Measurements from ENCODE around the gene CLPTM1L. TPM values are rescaled to one million over a fixed set of nuclear protein-coding genes. Genes with fewer than 3 reads are reported as not detected.

CLPTM1L gene
- total RNA-seq, 4 donors from 2014 or later: 96.9 to 139 (median 126) TPM

- WGBS: 86% methylated on average over 11 of the region's 16 CpGs
- DNase-seq (ENCODE audit: extremely low spot score): no peak
- no peak overlapping the region for H3K4me3 ChIP-seq
- peaks cover 0 to 13% (median 4%) of the 10 kb centered on the region in 4 donors for H3K9me3 ChIP-seq
- H3K4me1 ChIP-seq: no peaks in the 10 kb centered on the region
- no peak overlapping the region for H3K27ac ChIP-seq (replicated peaks in 1 of 4)
- no peaks in the 10 kb centered on the region for H3K27me3 ChIP-seq
- H3K36me3 ChIP-seq: no peaks in the 10 kb centered on the region
- TF ChIP-seq, protein P1, sequence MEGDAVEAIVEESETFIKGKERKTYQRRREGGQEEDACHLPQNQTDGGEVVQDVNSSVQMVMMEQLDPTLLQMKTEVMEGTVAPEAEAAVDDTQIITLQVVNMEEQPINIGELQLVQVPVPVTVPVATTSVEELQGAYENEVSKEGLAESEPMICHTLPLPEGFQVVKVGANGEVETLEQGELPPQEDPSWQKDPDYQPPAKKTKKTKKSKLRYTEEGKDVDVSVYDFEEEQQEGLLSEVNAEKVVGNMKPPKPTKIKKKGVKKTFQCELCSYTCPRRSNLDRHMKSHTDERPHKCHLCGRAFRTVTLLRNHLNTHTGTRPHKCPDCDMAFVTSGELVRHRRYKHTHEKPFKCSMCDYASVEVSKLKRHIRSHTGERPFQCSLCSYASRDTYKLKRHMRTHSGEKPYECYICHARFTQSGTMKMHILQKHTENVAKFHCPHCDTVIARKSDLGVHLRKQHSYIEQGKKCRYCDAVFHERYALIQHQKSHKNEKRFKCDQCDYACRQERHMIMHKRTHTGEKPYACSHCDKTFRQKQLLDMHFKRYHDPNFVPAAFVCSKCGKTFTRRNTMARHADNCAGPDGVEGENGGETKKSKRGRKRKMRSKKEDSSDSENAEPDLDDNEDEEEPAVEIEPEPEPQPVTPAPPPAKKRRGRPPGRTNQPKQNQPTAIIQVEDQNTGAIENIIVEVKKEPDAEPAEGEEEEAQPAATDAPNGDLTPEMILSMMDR (IDR thresholded peaks at IDR 0.05): no peak
- TF ChIP-seq EP300 (IDR thresholded peaks at IDR 0.05) (no peak), POLR2A (IDR thresholded peaks at IDR 0.05; ENCODE audit: low read depth) (no peak), POLR2AphosphoS5 (IDR thresholded peaks at IDR 0.05) (no peak)
- intact Hi-C loops (cut with DNase I): no loop called here
Observed at GRCh38 chr5:1281038-1281882, 63.6 kb downstream of the CLPTM1L start.

DNA sequence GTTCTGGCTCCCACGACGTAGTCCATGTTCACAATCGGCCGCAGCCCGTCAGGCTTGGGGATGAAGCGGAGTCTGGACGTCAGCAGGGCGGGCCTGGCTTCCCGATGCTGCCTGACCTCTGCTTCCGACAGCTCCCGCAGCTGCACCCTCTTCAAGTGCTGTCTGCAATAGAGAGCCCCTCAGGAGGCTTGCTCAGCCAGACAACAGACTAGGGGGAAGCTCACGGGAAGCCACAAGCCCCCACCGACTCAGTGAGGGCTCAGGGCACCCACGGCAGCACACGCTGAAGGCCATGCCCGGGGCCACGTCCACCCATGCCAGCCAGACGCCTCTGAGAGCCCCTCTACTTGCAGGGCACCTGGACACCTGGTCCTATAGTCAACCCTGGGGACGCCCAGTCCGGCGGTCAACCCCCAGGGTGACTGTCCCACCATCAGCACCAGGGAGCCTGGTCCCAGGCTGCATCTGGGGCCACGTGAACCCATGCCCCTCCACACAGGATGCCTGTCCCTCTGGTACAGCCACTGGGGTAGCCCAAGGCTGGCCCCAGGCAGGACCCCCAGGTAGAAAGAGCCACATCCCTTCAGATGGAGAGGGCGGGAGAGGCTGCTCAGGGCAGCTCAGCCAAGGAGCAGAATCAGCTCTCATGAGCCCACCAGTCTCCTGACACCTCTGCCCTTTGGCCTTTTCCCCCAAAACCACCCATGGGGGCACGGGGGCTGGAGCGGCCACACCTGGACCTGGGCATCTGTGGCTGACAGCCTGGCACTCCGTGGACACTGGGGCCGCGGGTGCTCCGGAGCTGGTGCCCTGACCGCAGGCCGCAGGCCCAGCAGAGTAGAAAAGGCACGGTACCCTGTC lies 64.5 kb downstream of the CLPTM1L start:
- no peak for DNase-seq (ENCODE audit: extremely low spot score)
- no peak for TF ChIP-seq EP300 (IDR thresholded peaks at IDR 0.05)
- no peak for TF ChIP-seq POLR2AphosphoS5 (IDR thresholded peaks at IDR 0.05)
- no peak for TF ChIP-seq POLR2A (IDR thresholded peaks at IDR 0.05; ENCODE audit: low read depth)
- TF ChIP-seq, protein P1 (IDR thresholded peaks at IDR 0.05): no peak

DNA sequence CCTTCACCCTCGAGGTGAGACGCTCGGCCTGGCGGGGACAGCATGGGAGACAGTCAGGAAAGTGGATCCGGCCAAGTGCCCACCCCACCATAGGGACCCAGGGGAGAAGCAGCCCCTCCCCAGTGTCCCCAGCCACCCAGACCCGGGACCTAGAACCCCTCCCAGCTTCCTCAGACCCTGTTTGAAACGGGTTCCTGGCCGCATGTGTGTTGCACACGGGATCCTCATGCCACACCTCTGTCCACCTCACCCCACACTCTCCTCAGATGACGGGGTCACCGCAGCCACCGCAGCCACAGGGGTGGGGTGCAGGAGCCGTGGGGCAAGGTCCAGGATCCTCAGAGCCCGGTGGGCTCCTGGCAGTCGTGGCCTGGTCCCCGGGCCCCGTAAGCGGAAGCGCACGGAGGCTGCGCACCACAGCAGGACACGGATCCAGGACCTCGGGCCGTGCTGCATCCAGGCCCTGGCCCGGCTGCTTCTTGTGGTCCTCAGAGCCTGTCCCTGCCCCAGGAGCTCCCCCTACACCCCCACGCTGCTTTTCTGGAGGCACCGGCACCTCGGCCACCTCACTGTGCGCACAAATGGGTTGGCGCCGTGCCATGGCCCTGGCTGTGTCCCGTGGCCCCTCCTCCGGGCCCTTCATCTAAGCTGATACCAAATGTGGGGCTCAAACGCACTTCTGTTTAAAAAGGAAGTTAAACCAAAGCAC lies 65.3 kb downstream of the CLPTM1L start:
- Histone ChIP-seq H3K9me3 (peaks cover 0 to 13% (median 4%) of the 10 kb centered on the region in 4 donors), H3K4me1 (no peaks in the 10 kb centered on the region), H3K27me3 (no peaks in the 10 kb centered on the region), H3K36me3 (no peaks in the 10 kb centered on the region), H3K4me3 (no peak overlapping the region), H3K27ac (replicated peaks in 1 of 4) (no peak overlapping the region)
- 88% methylated on average over 23 of the region's 34 CpGs for WGBS
- TF ChIP-seq EP300 (IDR thresholded peaks at IDR 0.05) (no peak), POLR2A (IDR thresholded peaks at IDR 0.05; ENCODE audit: low read depth) (no peak), POLR2AphosphoS5 (IDR thresholded peaks at IDR 0.05) (no peak)
- TF ChIP-seq, protein P1 (IDR thresholded peaks at IDR 0.05): no peak
- intact Hi-C loops (cut with DNase I): no loop called here
- DNase-seq (ENCODE audit: extremely low spot score): no peak

More for the DNA sequence above, 64.5 kb downstream of the CLPTM1L start:
- Histone ChIP-seq H3K36me3 (no peaks in the 10 kb centered on the region), H3K9me3 (peaks cover 0 to 13% (median 4%) of the 10 kb centered on the region in 4 donors), H3K27me3 (no peaks in the 10 kb centered on the region), H3K27ac (replicated peaks in 1 of 4) (no peak overlapping the region), H3K4me3 (no peak overlapping the region), H3K4me1 (no peaks in the 10 kb centered on the region)
- intact Hi-C loops (cut with DNase I): no loop called here
- 89% methylated on average over 18 of the region's 32 CpGs for WGBS

GRCh38 chr5:1278656-1279442 lies 66.0 kb downstream of the CLPTM1L start:
- 92% methylated on average over 16 of the region's 42 CpGs for WGBS
- H3K9me3 ChIP-seq: peaks cover 0 to 13% (median 4%) of the 10 kb centered on the region in 4 donors
- H3K27me3 ChIP-seq: no peaks in the 10 kb centered on the region
- no peak for DNase-seq (ENCODE audit: extremely low spot score)
- no peaks in the 10 kb centered on the region for H3K4me1 ChIP-seq
- no peak overlapping the region for H3K4me3 ChIP-seq
- H3K36me3 ChIP-seq: no peaks in the 10 kb centered on the region
- TF ChIP-seq, protein P1 (IDR thresholded peaks at IDR 0.05): no peak
- no peak for TF ChIP-seq POLR2AphosphoS5 (IDR thresholded peaks at IDR 0.05)
- TF ChIP-seq POLR2A (IDR thresholded peaks at IDR 0.05; ENCODE audit: low read depth): no peak
- no peak for TF ChIP-seq EP300 (IDR thresholded peaks at IDR 0.05)
- intact Hi-C loops (cut with DNase I): no loop called here
- H3K27ac ChIP-seq (replicated peaks in 1 of 4): no peak overlapping the region
